SKM-1 treated with dmso at 0.1 percent for 144 hours (cell line): ENCODE data around the gene PRKRIP1.
"Not testable (repeated sequence)": the region's sequence is repeated elsewhere in the genome, so short reads cannot be mapped to it uniquely, and the experiment has no call there.

Source experiments
- DNase-seq: peaks from one replicate; lab custom pipeline; 2025; ENCODE audit not compliant: unreplicated experiment; lab: John Stamatoyannopoulos, UW

PRKRIP1 gene

GRCh38 chr7:102403563-102403962 lies 7.4 kb downstream of the PRKRIP1 start:
- DNase-seq, result no peak

DNA sequence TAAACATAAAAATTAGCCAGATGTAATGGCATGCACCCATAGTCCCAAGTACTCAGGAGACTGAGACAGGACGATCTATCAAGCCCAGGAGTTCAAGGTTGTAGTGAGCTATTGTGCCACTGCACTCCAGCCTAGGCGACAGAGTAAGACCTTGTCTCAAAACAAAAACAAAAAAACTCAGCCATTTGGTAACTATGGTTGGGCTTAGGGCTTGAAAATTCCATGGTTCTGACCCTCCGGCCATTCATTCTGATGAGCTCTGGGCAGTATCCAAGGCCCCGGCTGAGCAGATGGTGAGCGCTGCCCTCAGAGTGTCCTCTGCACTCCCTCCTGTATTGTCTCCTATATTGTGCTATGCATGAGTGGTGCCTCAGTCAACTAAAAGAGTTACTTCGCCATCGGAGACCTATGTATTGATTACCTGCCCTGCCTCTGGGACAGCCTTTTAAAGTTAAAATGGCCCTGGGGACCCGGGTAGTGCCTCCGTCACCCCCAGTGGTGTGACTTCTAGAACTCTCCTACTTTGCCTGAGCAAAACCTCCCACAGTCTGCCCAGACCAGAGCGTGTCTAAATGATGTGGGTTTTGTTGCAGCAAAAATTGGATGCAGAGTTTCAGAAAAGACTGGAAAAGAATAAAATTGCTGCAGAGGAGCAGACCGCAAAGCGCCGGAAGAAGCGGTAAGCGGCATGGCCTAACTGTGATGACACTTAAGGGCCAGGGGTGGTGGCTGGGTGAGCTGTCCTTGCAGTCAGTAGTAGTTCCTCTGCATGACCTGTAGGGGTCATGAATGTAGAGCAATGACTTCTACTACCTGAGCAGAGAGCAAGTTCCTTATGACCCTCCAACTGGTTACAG lies 8.1 kb downstream of the PRKRIP1 start:
- peak; percentile 93 for DNase-seq

DNA sequence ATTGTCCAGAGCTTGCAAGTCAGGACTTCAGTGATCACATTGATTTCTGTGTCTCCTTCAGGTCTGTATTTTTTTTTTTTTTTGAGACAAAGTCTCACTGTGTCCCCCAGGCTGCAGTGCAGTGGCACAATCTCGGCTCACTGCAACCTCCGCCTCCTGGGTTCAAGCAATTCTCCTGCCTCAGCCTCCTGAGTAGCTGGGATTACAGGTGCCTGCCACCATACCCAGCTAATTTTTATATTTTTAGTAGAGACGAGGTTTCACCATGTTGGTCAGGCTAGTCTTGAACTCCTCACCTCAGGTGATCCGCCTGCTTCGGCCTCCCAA lies 8.7 kb downstream of the PRKRIP1 start:
- DNase-seq, result not testable (repeated sequence)

- no peak for DNase-seq
Measured at GRCh38 chr7:102407910-102408309, 11.7 kb downstream of the PRKRIP1 start.

DNA sequence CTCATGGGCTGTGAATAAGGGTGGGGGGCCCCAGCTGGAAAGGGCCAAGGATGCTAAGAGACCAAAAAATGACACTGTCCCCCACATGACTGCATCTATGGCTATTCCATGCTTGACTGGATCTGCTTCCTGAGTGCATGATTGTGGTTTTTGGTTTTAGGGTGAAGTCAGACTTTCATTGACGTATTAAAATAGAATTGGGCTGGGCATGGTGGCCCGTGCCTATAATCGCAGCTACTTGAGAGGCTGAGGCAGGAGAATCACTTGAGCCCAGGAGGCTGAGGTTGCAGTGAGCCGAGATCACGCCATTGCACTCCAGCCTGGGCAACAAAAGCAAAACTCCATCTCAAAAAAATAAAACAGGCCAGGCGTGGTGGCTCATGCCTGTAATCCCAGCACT lies 12.4 kb downstream of the PRKRIP1 start:
- not testable (repeated sequence) for DNase-seq

GRCh38 chr7:102409340-102409739 lies 13.2 kb downstream of the PRKRIP1 start:
- no peak for DNase-seq

DNA sequence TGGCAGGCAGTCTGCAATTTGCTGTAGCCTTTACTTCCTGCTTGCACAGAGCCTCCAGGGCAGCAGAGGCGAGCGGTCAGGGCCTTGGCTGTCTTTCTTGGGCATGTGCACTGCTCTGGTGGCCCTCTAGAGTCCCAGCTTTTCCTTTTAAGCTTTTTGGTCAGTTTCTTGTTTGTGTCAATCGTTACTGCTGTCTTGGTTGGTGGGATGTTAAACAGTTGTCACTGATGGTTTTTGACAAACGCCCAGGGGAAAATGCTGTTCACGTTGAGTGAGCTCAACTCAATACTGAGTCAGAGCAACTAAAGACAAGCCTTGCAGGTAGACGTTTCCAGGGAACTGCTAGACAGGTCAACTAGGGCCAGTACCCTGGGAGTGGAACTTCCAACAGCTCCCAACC lies 14.0 kb downstream of the PRKRIP1 start:
- no peak for DNase-seq

DNA sequence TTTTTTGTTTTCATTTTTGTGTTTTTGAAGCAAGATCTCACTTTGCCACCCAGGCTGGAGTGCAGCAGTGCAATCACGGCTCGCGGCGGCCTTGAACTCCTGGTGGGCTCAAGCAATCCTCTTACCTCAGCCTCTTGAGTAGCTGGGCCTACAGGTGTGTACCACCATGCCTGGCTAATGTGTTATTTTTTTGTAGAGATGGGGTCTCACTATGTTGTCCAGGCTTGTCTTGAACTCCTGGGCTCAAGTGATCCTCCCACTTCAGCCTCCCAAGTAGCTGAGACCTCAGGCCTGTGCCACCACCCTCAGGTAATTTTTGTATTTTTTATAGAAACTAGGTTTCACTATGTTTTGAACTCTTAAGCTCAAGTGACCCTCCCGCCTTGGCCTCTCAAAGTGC lies 14.8 kb downstream of the PRKRIP1 start:
- DNase-seq, result no peak

DNA sequence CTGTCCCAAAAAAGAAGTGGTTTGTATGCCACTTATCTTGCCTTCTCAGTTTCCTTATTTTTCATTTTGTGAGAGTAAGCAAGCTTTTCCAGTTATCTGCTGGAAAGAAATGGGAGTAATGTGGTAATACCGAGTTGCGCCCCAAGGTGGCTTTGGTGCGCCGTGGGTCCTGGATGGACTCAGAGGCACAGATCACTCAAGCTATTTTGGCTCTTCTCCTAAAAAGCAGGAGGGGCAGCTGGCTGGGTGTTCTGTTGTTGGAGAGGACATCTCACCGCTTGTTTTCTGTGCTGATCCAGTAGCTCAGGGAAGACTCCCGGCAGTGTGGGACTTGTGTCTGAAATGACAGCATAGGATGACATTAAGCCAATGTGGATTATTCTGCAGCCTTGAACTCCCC lies 16.4 kb downstream of the PRKRIP1 start:
- no peak for DNase-seq

- no peak for DNase-seq
Measured at GRCh38 chr7:102413091-102413490, 16.9 kb downstream of the PRKRIP1 start.

DNA sequence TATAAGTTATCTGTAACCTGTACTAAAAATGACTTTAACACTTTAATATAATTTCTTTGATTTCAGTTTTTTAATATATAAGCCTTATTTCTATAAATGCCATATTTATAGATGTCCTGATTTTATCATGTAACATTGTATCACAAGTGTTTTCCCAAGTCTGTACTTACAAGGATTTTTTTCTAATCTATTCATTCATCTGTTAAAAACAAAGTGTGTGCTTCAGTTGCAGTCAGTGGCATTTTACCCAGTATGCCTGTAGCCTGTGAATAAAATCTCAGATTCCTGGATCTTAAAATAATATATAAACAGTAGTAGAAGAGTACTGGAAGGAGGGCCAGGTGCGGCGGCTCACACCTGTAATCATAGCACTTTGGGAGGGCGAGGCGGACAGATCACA lies 17.4 kb downstream of the PRKRIP1 start:
- no peak for DNase-seq

DNA sequence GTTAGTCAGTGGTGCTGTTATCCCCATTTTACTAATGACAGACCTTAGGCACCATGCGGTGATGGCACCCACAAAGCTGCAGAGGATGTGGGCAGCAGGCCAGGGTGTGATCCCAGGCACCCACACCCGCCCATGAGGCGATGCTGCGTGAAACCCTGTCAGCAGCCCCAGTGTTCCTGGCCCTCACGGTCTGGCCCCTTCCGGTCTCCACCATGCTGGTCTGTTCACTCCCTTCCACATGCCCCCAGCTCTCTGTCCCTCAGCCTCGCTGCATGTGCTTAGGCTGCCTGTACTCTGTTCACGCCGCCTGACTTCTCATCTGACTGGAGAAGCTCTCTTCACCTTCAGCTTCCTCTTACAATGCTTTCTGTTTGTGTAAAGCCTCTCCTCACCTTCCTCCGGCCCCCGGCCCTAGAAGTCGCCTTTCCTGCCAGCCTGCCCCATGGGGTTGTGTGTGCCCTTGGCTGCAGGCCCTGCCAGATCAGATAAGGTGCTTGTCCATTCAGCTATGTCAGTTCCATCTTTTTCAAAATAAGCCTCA lies 19.6 kb downstream of the PRKRIP1 start:
- DNase-seq, result no peak

DNA sequence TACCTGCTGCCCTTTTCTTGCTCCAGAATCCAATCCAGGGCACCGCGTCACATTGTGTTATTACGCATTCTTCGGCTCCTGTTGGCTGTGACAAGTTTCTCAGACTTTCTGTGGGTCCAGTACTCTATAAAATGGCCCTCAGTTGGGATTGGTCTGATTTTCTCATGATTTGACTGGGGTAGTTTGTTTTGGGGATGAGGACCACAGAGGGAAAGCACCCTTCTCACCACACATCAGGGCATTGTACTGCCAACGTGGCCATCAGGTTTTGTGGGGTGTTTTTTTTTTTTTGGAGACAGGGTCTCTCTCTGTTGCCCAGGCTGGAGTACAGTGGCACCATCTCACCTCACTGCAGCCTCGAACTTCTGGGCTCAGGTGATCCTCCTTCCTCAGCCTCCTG lies 20.2 kb downstream of the PRKRIP1 start:
- DNase-seq, result no peak

DNA sequence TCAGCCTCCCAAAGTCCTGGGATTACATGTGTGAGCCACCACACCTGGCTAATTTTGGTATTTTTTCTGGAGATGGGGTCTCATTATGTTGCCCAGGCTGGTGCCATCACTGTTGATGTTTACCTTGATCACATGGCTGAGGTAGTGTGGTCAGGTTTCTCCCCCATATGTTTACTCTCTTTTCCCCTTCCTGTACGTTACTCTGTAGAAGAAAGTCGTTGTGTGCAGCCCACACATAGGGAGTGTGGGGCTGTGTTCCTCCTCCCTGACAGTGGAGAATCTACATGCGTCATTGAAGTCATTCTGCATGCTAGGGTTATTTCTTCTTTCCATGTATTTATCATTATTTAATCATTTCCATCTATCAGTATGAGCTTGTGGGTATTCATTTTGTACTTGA lies 20.9 kb downstream of the PRKRIP1 start:
- DNase-seq, result no peak

DNA sequence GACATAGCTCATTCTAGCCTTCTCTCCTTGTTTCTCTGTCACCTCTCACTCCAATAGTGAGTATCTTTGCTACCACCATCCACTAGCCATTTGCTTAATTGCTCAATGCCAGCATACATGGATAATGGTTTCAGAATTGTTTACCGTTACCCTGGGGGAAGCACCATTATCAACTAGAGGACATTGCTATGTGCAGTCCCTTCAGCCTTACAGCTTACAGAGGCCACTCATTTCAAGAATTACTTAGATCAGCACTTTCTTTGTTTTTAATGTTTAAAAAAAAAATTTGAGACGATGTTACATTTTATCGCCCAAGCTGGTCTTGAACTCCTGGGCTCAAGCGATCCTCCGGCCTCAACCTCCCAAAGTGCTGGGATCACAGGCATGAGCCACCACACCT lies 22.4 kb downstream of the PRKRIP1 start:
- DNase-seq, result no peak

GRCh38 chr7:102421706-102422240 lies 25.6 kb downstream of the PRKRIP1 start:
- no peak for DNase-seq

GRCh38 chr7:102424129-102424551 lies 28.0 kb downstream of the PRKRIP1 start:
- DNase-seq, result no peak

- no peak for DNase-seq
Measured at GRCh38 chr7:102424787-102425218, 28.6 kb downstream of the PRKRIP1 start.

DNA sequence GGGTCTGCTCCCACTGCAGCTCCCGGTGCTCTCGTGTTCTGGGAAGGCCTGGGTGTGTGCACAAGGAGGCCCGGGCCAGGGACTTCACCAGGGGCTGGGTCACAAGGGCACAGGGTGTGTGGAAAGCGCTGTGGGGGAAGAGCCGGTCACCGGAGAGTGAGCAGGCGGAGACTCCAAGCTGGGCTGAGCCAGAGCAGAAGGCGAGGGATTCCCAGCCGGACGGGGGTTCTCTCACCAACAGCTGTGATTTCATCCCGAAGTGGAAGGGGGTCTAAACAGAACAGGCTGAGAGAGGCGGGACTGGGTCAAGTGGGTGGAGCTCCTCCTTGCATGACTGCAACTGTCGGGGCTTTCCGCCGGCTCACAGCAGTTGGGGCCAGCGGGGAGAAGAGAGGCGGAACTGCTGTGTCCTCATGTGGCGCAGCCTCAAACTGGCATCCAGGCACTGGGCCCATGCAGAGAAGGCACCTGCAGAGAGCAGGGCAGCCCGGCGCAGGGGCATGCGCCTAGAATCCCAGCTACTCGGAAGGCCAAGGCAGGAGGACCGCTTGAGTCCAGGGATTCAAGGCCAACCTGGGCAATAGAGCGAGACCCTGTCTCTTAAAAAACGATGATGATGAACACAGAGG lies 29.6 kb downstream of the PRKRIP1 start:
- no peak for DNase-seq

DNA sequence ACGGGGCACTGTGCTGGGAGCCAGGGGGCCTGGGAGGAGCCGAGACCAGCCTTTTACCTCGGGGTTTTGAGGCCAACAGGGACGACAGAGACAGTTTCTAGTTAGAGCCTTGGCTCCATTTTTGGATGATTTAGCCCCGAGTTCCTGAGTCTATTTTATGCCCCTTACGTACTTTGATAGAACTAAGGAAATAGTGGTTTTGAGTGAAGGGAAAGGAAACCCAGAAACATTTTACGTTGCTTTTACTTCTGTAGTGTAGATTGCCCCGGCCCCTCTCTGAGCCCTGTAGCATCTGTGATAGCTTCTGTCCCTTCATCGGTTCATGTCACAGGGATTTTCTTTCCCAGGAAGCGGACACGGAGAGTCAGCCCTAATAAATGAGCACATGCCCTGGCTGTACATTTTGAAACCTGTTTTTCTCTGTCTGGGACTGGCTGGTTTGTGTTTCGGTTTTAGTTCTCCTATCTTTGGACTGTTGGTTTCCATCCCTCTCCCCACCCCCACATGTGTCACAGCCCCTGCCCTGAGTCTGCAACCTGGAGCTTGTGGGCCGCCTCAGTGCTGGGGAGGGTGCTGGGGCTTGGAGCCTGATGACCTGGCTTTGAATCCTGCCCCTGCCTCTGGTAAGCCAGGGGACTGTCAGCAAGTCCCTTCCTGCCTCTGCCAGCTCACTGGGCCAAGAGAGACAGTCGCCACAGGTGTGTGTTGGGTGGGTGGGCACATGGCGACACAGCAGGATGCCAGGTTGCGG lies 30.3 kb downstream of the PRKRIP1 start:
- no peak for DNase-seq

GRCh38 chr7:102427019-102427405 lies 30.8 kb downstream of the PRKRIP1 start:
- DNase-seq, result no peak
